Ishikawa (cell line): ENCODE results near the gene AKAP8L.

ENCODE experiments used
- CEBPB ChIP-seq: IDR thresholded peaks from 2 replicates; pipeline ENCODE4 v1.6.1; 2012
- CREB1 ChIP-seq: IDR thresholded peaks from 2 replicates; pipeline ENCODE4 v1.6.1; 2012; ENCODE audit warnings: low read depth
- EGR1 ChIP-seq: IDR thresholded peaks from 2 replicates; pipeline ENCODE4 v1.6.1; 2012
- EP300 ChIP-seq: IDR thresholded peaks from 2 replicates; pipeline ENCODE4 v1.6.1; 2012; ENCODE audit warnings: borderline replicate concordance
- FOXM1 ChIP-seq: IDR thresholded peaks from 2 replicates; pipeline ENCODE4 v1.6.1; 2012; ENCODE audit warnings: low read depth, borderline replicate concordance
- MAX ChIP-seq: IDR thresholded peaks from 2 replicates; pipeline ENCODE4 v1.6.1; 2012
- NFIC ChIP-seq: IDR thresholded peaks from 2 replicates; pipeline ENCODE4 v1.6.1; 2012
- RAD21 ChIP-seq: IDR thresholded peaks from 2 replicates; pipeline ENCODE4 v1.6.1; 2012; ENCODE audit warnings: low read depth
- REST ChIP-seq: IDR thresholded peaks from 2 replicates; pipeline ENCODE4 v1.6.1; 2012; ENCODE audit warnings: low read depth, mild to moderate bottlenecking
- TAF1 ChIP-seq: IDR thresholded peaks from 2 replicates; pipeline ENCODE4 v1.6.1; 2012; ENCODE audit warnings: low read depth, mild to moderate bottlenecking
- TCF12 ChIP-seq: IDR thresholded peaks from 2 replicates; pipeline ENCODE4 v1.6.1; 2012; ENCODE audit warnings: low read depth
- TEAD4 ChIP-seq: IDR thresholded peaks from 2 replicates; pipeline ENCODE4 v1.6.1; 2012
- USF1 ChIP-seq: IDR thresholded peaks from 2 replicates; pipeline ENCODE4 v1.6.1; 2012
- YY1 ChIP-seq: IDR thresholded peaks from 2 replicates; pipeline ENCODE4 v1.6.1; 2012; ENCODE audit warnings: low read depth
- ZBTB7A ChIP-seq: IDR thresholded peaks from 2 replicates; pipeline ENCODE4 v1.6.1; 2012; ENCODE audit warnings: low read depth

Gene AKAP8L

GRCh38 chr19:15379083-15379998 lies 39.4 kb downstream of the AKAP8L start, which contains the start of gene AKAP8:
AKAP8 (minus strand) TSS chr19:15379787; CDS start chr19:15379731, 56 bp downstream.
- TF ChIP-seq TEAD4 (peak; percentile 9; the same call in 1 of the 2 replicates), CREB1 (peak; percentile 76), MAX (peak; percentile 39; the same call in 1 of the 2 replicates), TCF12 (peak; percentile 22; the same call in 1 of the 2 replicates), REST (no peak), YY1 (peak; percentile 90), ZBTB7A (peak; percentile 34; the same call in 1 of the 2 replicates), EGR1 (no peak), USF1 (peak; percentile 42; the same call in 1 of the 2 replicates), TAF1 (peak; percentile 14; the same call in 1 of the 2 replicates), CEBPB (no peak)

- TF ChIP-seq RAD21, result no peak
- TF ChIP-seq MAX, result peak; percentile 65
These were observed 40.2 kb downstream of the AKAP8L start for GRCh38 chr19:15378534-15379082.

GRCh38 chr19:15374796-15375440 lies 43.9 kb downstream of the AKAP8L start:
- TF ChIP-seq USF1 (no peak), NFIC (0 out of 2 replicates have a peak, but pooled peaks have one; percentile 25)

GRCh38 chr19:15374105-15374651 lies 44.6 kb downstream of the AKAP8L start:
- TF ChIP-seq REST, result no peak
- no peak for TF ChIP-seq NFIC
- TF ChIP-seq MAX, result no peak
- no peak for TF ChIP-seq CREB1
- TF ChIP-seq RAD21, result no peak
- no peak for TF ChIP-seq EP300
- no peak for TF ChIP-seq CEBPB
- TF ChIP-seq USF1, result no peak
- no peak for TF ChIP-seq TAF1
- no peak for TF ChIP-seq ZBTB7A
- no peak for TF ChIP-seq TEAD4
- no peak for TF ChIP-seq TCF12
- no peak for TF ChIP-seq EGR1
- TF ChIP-seq FOXM1, result no peak
- no peak for TF ChIP-seq YY1

GRCh38 chr19:15373644-15374043 lies 45.1 kb downstream of the AKAP8L start:
- TF ChIP-seq YY1, result no peak
- TF ChIP-seq TEAD4, result no peak
- no peak for TF ChIP-seq MAX
- TF ChIP-seq FOXM1, result no peak
- no peak for TF ChIP-seq CREB1
- TF ChIP-seq EGR1, result no peak
- TF ChIP-seq TAF1, result no peak
- no peak for TF ChIP-seq CEBPB
- TF ChIP-seq NFIC, result no peak
- TF ChIP-seq ZBTB7A, result no peak
- TF ChIP-seq TCF12, result no peak
- no peak for TF ChIP-seq USF1
- TF ChIP-seq EP300, result no peak
- TF ChIP-seq REST, result no peak
- no peak for TF ChIP-seq RAD21
